ENCODE data around the gene NEK6.

The NEK6 gene

DNA sequence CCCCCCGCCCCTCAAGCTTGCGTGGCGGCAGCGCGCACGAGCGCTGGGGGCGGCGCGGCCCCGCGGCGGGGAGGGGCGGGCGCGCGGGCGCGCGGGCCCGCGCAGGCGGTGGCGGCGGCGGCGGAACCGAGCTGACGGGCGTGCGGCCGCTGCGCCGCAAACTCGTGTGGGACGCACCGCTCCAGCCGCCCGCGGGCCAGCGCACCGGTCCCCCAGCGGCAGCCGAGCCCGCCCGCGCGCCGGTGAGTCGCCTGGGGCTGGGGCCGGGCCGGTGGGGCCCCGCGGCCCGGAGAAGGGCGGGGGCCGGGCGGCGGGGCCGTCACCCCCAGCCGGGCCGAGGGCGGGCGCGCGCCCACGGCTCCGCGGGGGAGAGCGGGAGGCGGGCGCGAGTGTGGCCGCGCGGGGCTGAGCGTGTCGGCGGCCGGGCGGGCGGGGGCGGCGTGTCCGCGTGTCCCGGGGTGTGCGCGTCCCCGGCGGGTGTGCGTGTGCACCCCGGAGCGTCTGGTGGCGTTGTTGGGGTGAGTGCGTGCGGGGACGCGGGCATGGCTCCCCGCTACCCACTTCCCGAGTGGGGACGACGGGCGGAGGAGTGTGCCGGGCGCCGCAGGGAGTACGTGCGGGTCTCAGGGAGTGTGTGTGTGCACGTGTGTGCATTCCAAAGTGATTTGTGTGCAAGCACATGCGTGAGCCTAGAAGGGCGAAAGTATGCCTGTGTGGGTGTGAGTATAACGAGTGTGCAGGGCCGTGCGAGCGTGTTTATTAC, at the start of gene NEK6:
Gene NEK6 (plus strand): TSS at position 106 of the 763 bp plus-strand sequence. CDS start 44,016 bp downstream, outside the sequence.
- peak within 1 kb of the TSS; percentile 95 to 99 for H3K4me3 Mint-ChIP-seq
- ATAC-seq (replicated peaks) (peak; percentile 16 to 34), DNase-seq (no peak)
- H3K4me1 Mint-ChIP-seq: peaks cover 54 to 93% of the 10 kb centered on the region in 2 donors
- peaks cover 7 to 30% of the 10 kb centered on the region in 2 donors for H3K36me3 Mint-ChIP-seq
- H3K9me3 Mint-ChIP-seq: no peaks in the 10 kb centered on the region
- H3K27me3 Mint-ChIP-seq: no peaks in the 10 kb centered on the region
- H3K27ac Mint-ChIP-seq: peak within 1 kb of the TSS; percentile 96

DNA sequence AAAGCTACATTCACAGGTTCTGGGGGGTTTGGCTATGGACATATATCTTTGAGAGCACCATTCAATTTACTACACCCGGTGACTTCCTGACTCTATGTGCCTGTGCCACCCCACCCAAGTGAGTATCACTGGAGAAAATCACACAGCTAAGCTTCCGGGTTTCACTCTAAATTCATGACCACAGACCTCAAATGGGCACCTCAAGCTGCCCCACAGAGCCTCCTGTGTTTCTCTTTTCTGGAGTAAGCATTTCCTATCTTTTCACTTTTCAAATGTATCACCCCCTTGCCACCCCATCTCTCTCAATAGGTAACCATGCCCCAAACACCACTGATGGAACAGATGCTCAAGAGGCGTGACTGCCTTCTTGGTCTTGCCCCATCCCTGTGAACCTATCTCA, 49.2 kb upstream of the NEK6 start:
- ATAC-seq (replicated peaks) (peak; percentile 49 to 54), DNase-seq (no peak)
- Mint-ChIP-seq H3K4me1 (peaks cover 65 to 93% of the 10 kb centered on the region in 2 donors), H3K27me3 (no peaks in the 10 kb centered on the region), H3K27ac (peak overlapping the region; percentile 15), H3K4me3 (no peak overlapping the region), H3K36me3 (peaks cover 2 to 5% of the 10 kb centered on the region in 2 donors), H3K9me3 (peaks cover 0 to 4% of the 10 kb centered on the region in 2 donors)

DNA sequence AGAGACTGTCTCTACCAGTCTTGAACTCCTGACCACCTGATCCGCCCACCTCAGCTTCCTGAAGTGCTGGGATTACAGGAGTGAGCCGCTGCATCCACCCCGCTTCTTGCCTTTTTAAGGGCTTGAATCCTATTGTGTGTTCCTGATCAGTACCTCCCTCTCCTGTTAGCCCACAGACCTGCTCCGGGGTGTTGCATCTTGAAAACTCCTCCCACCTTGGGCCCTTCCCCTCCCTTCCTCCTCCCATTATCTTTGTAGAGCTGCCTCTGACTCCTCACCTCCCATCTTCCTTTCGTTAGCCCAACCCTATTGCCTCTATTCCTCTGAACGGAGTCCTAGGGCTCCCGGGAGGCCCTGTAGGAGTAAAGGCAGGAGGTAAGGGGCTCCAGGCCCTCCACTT, 48.5 kb upstream of the NEK6 start:
- no peak for ATAC-seq (replicated peaks)
- H3K4me3 Mint-ChIP-seq: peak overlapping the region in 1 of 2 donors; percentile 5
- no peaks in the 10 kb centered on the region for H3K27me3 Mint-ChIP-seq
- H3K9me3 Mint-ChIP-seq: peaks cover 0 to 4% of the 10 kb centered on the region in 2 donors
- H3K36me3 Mint-ChIP-seq: peaks cover 2 to 5% of the 10 kb centered on the region in 2 donors
- peaks cover 65 to 93% of the 10 kb centered on the region in 2 donors for H3K4me1 Mint-ChIP-seq
- DNase-seq: no peak
- H3K27ac Mint-ChIP-seq: peak overlapping the region; percentile 53

- DNase-seq (no peak), ATAC-seq (replicated peaks) (no peak)
- H3K4me1 Mint-ChIP-seq: peaks cover 70 to 93% of the 10 kb centered on the region in 2 donors
- peaks cover 2 to 5% of the 10 kb centered on the region in 2 donors for H3K36me3 Mint-ChIP-seq
- no peak overlapping the region for H3K4me3 Mint-ChIP-seq
- H3K27me3 Mint-ChIP-seq: no peaks in the 10 kb centered on the region
- H3K27ac Mint-ChIP-seq: peak overlapping the region; percentile 53
- H3K9me3 Mint-ChIP-seq: peaks cover 0 to 4% of the 10 kb centered on the region in 2 donors
These were observed 48.0 kb upstream of the NEK6 start for GRCh38 chr9:124209774-124210173.

DNA sequence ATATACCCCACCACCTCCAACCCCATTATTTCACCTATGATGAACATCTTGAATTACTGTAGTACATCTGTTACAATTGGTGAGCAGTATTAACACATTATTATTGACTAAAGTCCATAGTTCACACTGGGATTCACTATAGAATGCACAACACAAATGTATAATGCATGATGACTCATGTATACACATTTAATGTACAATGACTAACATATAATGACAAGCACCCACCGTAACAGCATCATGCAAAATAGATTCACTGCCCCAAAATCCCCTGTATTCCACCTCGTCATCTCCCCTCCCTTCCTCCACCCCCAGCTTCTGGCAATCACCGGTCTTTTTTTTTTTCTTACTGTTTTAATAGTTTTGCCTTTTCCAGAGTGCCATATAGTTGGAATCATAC, 47.1 kb upstream of the NEK6 start:
- Mint-ChIP-seq H3K27me3 (no peaks in the 10 kb centered on the region), H3K9me3 (peaks cover 0 to 1% of the 10 kb centered on the region in 2 donors), H3K4me1 (peaks cover 73 to 93% of the 10 kb centered on the region in 2 donors), H3K4me3 (no peak overlapping the region), H3K27ac (peak overlapping the region; percentile 81), H3K36me3 (no peaks in the 10 kb centered on the region)
- peak; percentile 57 for DNase-seq
- ATAC-seq (replicated peaks): peak; percentile 92 to 95

DNA sequence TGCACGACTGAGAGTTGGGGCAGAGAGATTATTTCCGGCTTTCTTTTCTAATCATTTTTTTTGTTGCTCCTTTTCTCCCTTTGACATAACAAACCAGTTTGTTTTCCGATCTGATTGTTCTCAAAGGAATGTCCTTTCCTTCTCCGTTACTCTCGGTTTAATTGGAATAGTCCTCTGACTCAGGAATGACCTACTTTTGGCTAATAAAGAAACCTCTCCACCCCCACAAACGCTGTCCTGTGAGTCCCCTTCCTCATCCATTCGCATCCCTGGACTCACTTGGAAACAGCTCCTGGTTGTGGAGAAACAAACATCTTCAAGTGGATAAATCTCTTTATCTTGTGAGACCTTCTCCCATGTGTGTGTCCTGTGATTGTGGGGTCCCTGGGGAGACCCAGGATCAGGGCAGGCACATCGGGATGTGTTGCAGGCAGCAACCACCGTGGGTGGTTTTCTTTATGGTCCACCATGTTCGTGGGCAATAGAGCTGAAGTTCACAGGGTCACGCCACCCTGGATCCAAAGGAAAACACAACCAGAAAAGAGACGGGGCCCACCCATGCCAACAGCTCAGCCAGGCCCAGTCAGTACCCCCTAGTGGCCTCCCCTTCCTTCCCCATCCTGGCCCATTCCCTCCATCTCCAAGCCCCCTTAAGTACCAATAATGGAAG, 45.2 kb upstream of the NEK6 start:
- DNase-seq (no peak), ATAC-seq (replicated peaks) (no peak)
- H3K9me3 Mint-ChIP-seq: no peaks in the 10 kb centered on the region
- no peak overlapping the region for H3K27ac Mint-ChIP-seq
- peaks cover 0 to 3% of the 10 kb centered on the region in 2 donors for H3K36me3 Mint-ChIP-seq
- no peak overlapping the region for H3K4me3 Mint-ChIP-seq
- H3K4me1 Mint-ChIP-seq: peaks cover 76 to 95% of the 10 kb centered on the region in 2 donors
- H3K27me3 Mint-ChIP-seq: no peaks in the 10 kb centered on the region

GRCh38 chr9:124213396-124213795, 44.4 kb upstream of the NEK6 start:
- Mint-ChIP-seq H3K4me1 (peaks cover 82 to 97% of the 10 kb centered on the region in 2 donors), H3K27me3 (no peaks in the 10 kb centered on the region), H3K36me3 (peaks cover 0 to 3% of the 10 kb centered on the region in 2 donors), H3K4me3 (no peak overlapping the region), H3K27ac (no peak overlapping the region), H3K9me3 (no peaks in the 10 kb centered on the region)
- DNase-seq: no peak
- no peak for ATAC-seq (replicated peaks)

DNA sequence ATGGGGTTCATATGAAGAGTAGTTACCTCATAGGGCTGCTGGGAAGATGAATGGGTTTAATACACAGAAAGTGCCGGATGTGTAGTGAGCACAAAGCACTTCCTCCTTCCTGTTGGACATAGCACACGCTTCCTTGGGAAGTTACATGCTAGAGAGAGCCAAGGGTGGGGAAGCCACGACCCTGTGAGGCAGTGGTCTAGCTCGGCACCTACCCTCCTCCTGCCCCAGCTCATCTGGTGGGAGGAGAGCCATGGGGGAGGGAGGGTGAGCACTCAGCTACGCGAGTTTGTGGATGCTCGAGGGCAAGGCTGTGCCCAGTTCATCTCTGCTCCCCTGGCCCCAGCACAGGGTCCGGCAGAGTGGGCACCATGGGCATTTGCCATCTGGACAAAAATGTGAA, 43.6 kb upstream of the NEK6 start:
- Mint-ChIP-seq H3K27me3 (no peaks in the 10 kb centered on the region), H3K4me3 (peak overlapping the region in 1 of 2 donors; percentile 56), H3K36me3 (peaks cover 0 to 3% of the 10 kb centered on the region in 2 donors), H3K9me3 (no peaks in the 10 kb centered on the region), H3K27ac (peak overlapping the region; percentile 93), H3K4me1 (peaks cover 83 to 97% of the 10 kb centered on the region in 2 donors)
- DNase-seq: no peak
- no peak for ATAC-seq (replicated peaks)

- Mint-ChIP-seq H3K4me3 (no peak overlapping the region), H3K9me3 (no peaks in the 10 kb centered on the region), H3K27ac (peak overlapping the region; percentile 93), H3K4me1 (peaks cover 79 to 97% of the 10 kb centered on the region in 2 donors), H3K36me3 (peaks cover 0 to 3% of the 10 kb centered on the region in 2 donors), H3K27me3 (no peaks in the 10 kb centered on the region)
- DNase-seq (no peak), ATAC-seq (replicated peaks) (no peak)
These were observed 43.0 kb upstream of the NEK6 start for GRCh38 chr9:124214596-124215367.

DNA sequence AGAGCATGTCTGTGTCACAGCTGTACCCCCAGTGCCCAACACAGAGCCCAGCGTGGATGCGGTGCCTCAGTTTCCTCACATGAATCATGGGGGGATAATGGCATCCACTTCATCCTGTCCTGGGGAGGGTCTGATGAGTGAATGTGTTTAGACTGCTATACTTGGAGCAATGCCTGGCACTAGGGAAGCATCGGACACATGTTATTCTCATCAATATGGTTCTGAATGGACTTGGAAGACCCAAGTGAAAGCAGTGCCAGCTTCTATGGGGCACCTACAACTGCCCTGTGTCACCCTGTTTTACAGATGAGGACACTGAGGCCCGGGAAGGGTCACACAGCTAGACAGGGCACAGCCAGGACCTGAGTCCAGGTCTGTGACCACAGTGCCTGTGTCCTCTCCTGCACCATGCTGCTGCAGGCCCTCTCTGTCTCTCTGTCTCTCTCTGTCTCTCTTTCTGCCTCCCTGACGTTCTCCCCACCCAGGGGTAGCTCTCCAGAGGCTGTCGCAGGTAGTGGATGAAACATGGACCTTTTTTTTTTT, 42.3 kb upstream of the NEK6 start:
- Mint-ChIP-seq H3K4me3 (no peak overlapping the region), H3K4me1 (peaks cover 81 to 100% of the 10 kb centered on the region in 2 donors), H3K36me3 (peaks cover 0 to 3% of the 10 kb centered on the region in 2 donors), H3K27ac (peak overlapping the region; percentile 97), H3K9me3 (no peaks in the 10 kb centered on the region), H3K27me3 (no peaks in the 10 kb centered on the region)
- no peak for DNase-seq
- ATAC-seq (replicated peaks): no peak

DNA sequence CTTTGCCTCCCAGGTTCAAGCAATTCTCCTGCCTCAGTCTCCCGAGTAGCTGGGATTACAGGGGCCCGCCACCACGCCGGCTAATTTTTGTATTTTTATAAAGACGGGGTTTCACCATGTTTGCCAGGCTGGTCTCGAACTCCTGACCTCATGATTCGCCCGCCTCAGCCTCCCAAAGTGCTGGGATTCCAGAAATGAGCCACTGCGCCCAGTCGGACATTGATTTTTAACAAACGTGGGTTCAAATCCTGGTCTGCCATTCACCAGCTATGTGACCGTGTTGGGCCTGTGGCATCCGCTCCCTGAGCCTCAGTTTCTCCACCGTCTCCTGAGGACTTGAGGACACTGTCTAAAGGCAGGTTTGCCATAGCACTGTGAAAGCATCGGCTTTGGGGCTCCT, 41.8 kb upstream of the NEK6 start:
- H3K27me3 Mint-ChIP-seq: no peaks in the 10 kb centered on the region
- H3K9me3 Mint-ChIP-seq: no peaks in the 10 kb centered on the region
- no peak for ATAC-seq (replicated peaks)
- peak overlapping the region; percentile 97 for H3K27ac Mint-ChIP-seq
- H3K4me3 Mint-ChIP-seq: peak overlapping the region in 1 of 2 donors; percentile 72
- no peak for DNase-seq
- H3K36me3 Mint-ChIP-seq: peaks cover 0 to 3% of the 10 kb centered on the region in 2 donors
- peaks cover 82 to 100% of the 10 kb centered on the region in 2 donors for H3K4me1 Mint-ChIP-seq

DNA sequence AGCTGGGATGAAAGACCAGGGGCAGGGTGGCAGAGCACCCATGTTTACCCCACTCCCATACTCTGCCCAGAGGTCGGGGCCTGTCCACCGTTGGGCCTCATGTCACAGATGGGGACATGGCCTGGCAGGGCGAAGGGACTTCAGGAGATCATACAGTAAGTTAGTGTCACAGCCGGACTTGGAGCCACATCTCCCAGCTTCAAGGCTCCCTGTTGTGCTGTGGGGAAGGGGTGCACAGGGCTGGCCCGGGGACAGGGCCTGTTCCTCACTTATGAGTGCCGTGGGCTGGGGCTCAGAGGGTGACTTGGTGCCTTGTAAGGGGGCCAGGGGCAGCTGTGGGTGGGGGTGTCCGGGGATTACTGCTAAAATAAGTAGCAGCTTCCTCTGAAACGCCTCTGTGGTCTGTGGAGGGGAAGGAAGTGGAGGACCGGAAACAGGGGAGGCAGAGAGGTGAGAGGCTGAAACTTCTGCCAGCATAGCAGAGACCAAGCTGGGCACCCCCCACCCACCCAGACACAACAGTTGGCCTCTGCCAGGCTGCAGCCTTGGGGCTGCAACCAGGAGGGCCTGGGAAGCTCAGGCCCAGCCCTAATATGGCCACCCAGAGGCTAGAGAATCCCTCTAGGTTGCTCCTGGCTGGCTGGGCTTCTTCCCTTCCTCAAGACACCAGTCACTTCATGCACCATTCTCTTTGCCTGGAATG, 41.1 kb upstream of the NEK6 start:
- ATAC-seq (replicated peaks): peak; percentile 60 to 64
- Mint-ChIP-seq H3K27ac (peak overlapping the region; percentile 97), H3K9me3 (no peaks in the 10 kb centered on the region), H3K36me3 (peaks cover 0 to 3% of the 10 kb centered on the region in 2 donors), H3K4me3 (peak overlapping the region; percentile 72 to 75), H3K4me1 (peaks cover 82 to 100% of the 10 kb centered on the region in 2 donors), H3K27me3 (no peaks in the 10 kb centered on the region)
- peak; percentile 83 for DNase-seq

GRCh38 chr9:124217836-124218437, 39.8 kb upstream of the NEK6 start:
- Mint-ChIP-seq H3K4me1 (peaks cover 81 to 99% of the 10 kb centered on the region in 2 donors), H3K9me3 (no peaks in the 10 kb centered on the region), H3K4me3 (peak overlapping the region; percentile 33), H3K27me3 (no peaks in the 10 kb centered on the region), H3K27ac (peak overlapping the region; percentile 97), H3K36me3 (peaks cover 0 to 3% of the 10 kb centered on the region in 2 donors)
- ATAC-seq (replicated peaks): peak; percentile 19 to 24
- DNase-seq: peak; percentile 55

Data from stimulated activated naive B cell treated with anti-CD40 and anti-IgM and Interleukin-4, amounts not matched to agents 10 μg/mL and 1 μg/mL and 100 μg/mL, for 72 hours (primary cell).